GM18951 (cell line): ENCODE data around the gene ICAM5.
"Not testable (repeated sequence)": the region's sequence is repeated elsewhere in the genome, so short reads cannot be mapped to it uniquely, and the experiment has no call there.

Source experiments
- POLR2A ChIP-seq: IDR thresholded peaks from 4 replicates; pipeline ENCODE4 v1.6.1; 2011; ENCODE audit warnings: mild to moderate bottlenecking; ENCODE audit not compliant: insufficient read length, insufficient read depth; ENCODE audit errors: extremely low read depth
- in situ Hi-C: fragments of 300-500 bp; cut with MboI; formaldehyde crosslinking; loops from one replicate; pipeline ENCODE4 v1.12.0; 2022; ENCODE audit warnings: low sequenced_read_pairs, mixed read lengths, inconsistent platforms; ENCODE audit not compliant: unreplicated experiment

Gene ICAM5

DNA sequence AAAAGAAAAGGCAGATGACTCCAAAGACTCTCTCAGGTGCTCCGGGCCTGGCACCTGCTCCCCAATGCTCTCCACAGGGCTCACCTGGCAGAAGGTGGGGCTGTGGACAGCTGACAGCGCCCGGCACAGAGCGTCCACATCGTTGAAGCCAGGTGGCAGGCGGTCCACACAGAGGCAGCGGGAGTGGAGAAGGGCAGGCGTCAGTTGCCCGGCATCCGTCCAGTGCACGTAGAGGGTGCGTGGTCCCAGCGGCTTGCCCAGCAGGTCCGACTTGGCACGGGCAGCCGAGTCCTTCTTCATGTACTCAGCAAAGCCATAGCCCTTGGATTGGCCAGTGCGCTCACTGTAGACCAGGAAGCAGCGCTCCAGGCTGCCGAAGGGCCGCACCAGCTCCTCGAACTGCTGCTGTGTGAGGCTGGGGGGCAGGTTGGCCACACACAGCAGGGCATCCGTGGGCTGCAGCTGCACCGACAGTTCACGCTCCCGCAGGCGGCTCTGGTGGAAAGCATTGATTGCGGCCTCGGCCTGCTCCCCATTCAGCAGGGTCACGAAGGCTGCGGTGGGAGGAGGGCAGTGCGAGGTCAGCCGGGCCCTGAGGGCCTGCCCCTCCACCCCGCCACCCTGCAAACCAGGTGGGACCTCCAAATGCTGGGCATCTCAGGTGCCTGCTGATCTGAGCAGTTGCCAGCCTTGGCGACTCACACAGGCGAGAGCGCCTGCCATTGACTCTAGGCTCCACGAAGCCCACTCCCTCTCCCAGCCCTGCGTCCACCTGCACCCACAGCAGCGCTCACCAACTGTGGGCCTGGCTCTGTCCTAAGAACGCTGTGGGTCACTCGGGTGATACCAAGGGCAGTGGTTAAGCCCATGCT, 39.0 kb downstream of the ICAM5 start:
- TF ChIP-seq POLR2A: no peak
- in situ Hi-C loops: no loop called here

GRCh38 chr19:10329555-10329954, 39.8 kb downstream of the ICAM5 start:
- no peak for TF ChIP-seq POLR2A
- in situ Hi-C loops: no loop called here

DNA sequence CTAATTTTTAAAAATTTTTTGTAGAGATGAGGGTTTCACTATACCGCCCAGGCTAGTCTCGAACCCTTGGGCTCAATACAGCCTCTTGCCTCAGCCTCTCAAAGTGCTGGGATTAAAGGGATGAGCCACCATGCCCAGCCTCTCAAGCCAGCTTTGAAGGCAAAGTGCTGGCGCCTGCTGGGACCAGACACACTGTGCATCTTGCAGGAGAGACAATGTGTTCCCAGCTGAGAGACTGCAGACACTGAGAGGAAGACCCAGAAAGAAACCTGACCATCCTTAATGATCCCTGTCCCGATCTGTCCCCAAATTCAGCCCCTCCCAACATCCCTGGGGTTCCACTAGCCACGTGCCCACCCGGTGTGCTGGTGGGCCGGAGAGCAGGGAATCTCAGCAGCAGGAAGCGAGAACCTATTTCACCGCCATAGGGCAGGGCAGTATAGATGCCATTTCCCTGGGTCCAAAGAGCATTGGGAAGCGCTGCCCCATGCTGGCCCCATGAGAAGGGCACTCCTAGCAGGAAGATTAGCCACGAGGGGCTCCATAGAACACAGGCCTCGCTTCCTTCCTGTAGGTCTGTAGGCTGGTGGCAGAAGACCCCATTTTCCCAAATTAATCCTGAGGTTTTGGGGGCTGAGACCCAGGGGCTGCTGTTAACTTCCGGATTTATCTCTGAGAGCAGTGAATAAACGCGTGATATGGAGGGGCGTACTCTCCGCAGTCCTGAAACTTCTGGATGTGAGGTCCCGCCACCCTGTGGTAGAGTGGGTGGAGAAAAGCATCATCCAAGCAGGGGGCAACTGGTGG, 42.6 kb downstream of the ICAM5 start:
- in situ Hi-C loops: no loop called here
- no peak for TF ChIP-seq POLR2A

DNA sequence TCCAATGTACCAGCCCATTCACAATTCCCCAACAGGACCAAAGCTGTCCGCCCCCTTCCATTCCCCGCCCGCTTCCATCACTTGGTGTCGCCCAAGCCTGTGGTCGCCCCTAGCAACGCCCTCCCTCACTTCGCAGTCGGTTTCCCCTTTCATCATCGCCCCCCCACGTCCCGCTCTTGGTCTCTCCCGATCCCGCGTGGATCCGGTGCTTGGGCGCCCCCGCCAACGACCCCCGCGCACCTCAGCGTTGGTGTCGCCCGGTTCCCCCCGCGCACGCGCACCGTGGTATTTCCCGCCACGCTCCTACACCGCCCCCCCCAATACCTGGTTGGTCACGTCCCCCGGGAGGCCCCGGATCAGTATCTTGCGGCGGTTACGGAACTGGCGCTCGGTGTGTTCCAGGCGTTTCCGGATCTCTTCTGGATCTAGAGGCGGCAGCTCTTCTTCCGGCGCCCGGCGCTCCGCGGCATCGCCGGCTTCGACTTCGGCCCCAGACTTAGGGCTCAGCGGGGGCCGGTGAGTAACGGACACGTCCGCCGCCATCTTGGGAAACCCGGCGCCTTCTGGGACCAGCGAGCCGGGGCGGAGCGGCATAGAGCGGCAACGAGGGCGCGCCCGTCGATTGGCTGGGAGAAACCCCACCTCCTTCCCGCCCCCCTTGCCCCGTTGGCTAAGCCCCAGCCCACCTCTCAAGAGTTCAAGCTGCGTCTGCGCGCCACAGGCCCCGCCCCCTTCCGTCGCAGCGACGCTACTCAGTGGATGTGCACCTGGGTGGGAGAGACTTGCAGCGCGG, 43.4 kb downstream of the ICAM5 start, which contains the start of gene RAVER1:
Gene RAVER1, minus strand, starts transcription at position 565 of the 793 bp plus-strand sequence. Its CDS starts 22 bp downstream, at position 543.
- in situ Hi-C loops: no loop called here
- TF ChIP-seq POLR2A: peak; percentile 96

- in situ Hi-C loops: no loop called here
- TF ChIP-seq POLR2A: no peak
Measured at GRCh38 chr19:10333758-10334587, 44.2 kb downstream of the ICAM5 start.

DNA sequence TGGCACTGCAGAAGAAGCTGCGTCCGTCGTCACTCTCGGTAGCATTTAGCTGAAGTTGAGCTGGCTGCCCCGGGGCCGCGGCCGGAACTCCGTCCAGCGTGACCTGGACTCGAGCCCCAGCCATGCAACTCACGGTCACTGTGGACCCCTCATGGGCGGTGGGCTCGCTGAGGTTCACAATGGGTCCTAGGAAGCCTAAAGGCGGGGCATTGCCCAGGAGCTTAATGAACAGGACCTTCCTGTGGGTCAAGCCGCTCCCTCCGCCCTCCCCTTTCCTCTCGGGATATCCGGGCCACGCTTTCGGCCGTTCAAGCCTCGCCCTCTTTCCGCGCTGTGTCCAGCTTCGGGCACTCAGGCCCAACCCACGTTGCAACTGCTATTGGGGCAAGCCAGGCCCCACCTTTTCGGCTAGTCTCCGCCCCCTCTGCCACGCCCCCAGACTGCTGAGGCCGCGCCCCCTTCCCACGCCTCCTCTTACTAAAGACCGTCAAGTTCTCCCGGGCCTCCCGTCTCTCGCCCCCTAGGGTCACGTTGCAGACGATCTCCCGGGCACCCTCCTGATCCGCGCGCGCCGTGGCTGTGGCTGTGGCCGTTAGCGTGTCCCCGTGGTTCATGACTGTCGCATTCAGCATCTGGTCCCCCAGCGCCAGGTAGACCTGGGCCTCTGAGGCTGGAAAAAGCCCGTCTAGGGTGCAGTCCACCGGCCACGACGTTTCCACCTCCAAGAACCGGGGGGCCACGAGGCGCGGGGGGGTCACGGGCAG, 45.0 kb downstream of the ICAM5 start:
- TF ChIP-seq POLR2A: no peak
- in situ Hi-C loops: no loop called here

- in situ Hi-C loops: no loop called here
- no peak for TF ChIP-seq POLR2A
Measured at GRCh38 chr19:10335352-10335985, 45.7 kb downstream of the ICAM5 start.

- in situ Hi-C loops: not testable (repeated sequence)
Measured at GRCh38 chr19:10336725-10337124, 47.0 kb downstream of the ICAM5 start.

DNA sequence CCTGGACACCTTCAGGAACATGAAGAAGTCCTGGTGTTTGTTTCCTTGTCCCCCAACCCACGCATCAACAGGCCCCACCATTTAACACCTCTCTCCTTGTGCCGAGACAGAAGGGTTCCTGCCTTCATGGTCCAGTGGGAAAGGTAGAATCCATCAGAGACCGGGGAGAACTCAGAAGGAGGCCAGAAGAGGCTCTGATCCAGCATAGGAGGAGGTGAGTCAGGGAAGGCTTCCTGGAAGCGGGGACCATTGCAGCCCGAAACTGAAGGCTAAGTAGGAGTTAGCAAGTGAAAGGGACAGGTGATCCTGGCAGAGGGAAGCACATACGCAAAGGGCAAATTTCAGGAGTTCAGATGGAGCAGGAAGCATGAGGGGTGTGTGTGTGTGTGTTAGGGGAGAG, 49.2 kb downstream of the ICAM5 start:
- in situ Hi-C loops: no loop called here
- no peak for TF ChIP-seq POLR2A

- TF ChIP-seq POLR2A: peak; percentile 85
- in situ Hi-C loops: no loop called here
Measured at GRCh38 chr19:10339380-10339960, 49.7 kb downstream of the ICAM5 start, which contains the start of gene ICAM3. ICAM3 (minus strand) TSS chr19:10339624; CDS start chr19:10339614, 10 bp downstream.

DNA sequence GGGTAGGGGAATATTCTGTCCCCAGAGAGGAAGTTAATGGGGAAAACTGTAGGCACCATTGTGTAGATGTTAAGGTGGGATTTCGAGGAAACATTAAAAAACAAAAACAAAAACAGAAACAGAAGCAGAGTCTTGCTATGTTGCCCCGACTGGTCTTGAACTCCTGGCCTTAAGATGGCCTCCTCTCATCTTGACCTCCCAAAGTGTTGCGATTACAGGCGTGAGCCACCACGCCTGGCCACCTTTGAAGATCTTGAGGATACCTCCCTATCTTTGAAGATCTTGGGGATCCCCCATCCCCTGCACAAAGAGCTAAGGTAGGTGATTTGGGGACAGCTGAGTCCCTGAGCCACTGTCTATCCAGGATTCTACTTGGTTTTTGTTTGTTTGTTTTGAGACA, 50.2 kb downstream of the ICAM5 start:
- in situ Hi-C loops: no loop called here
- no peak for TF ChIP-seq POLR2A
